ENCODE results near the gene SMYD3. TPM values are rescaled to one million over a fixed set of nuclear protein-coding genes. Genes with fewer than 3 reads are reported as not detected.

The SMYD3 gene
- total and polyA plus RNA-seq, 9 of the 15 experiments (the other 6 are each of a cell fraction or from before 2014, with no cell fraction given): 128 to 440 (median 197) TPM

DNA sequence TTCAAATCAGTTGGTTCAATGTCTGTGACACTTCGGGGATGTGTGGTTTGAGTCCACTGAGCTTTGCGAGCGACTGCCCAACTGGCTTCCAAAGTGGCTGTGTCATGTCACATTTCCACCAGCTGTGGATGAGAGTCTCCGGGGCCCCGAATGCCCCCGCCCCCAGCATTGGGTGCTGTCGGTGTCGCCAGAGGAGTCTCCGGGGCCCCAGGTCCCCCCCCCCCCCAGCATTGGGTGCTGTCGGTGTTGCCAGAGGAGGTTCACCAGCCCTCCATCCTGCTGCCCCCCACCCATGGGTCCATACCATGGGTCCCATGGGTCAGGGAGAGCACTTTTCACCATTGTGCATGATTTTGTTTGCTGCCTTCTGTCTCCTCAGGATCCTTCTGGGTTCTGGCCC is 9.0 kb upstream of the SMYD3 start (continued):
- no peak for TF ChIP-seq ZBTB40 (IDR thresholded peaks at IDR 0.05)
- TF ChIP-seq ZBTB40 (CRISPR knock-in tag; IDR thresholded peaks at IDR 0.05): no peak
- no peak for TF ChIP-seq POLR2AphosphoS2 (IDR thresholded peaks at IDR 0.05; ENCODE audit: low read length)
- no peak for TF ChIP-seq BRD4 (IDR thresholded peaks at IDR 0.05)
- no peak for TF ChIP-seq ELK3 (CRISPR knock-in tag; IDR thresholded peaks at IDR 0.05)
- TF ChIP-seq NFXL1 (CRISPR knock-in tag; IDR thresholded peaks at IDR 0.05): no peak

All from K562 (cell line).